Measurements from ENCODE around the gene GPRC5B. TPM values are rescaled to one million over a fixed set of nuclear protein-coding genes. Genes with fewer than 3 reads are reported as not detected.

Gene GPRC5B
- total RNA-seq, 1 experiment from 2014 or later = 7.6 TPM

GRCh38 chr16:19911204-19911603 is 26.6 kb upstream of the GPRC5B start:
- no peaks in the 10 kb centered on the region for H3K27me3 Mint-ChIP-seq (ENCODE audit: insufficient read depth, unreplicated experiment)
- no peak for DNase-seq
- TF ChIP-seq CTCF (IDR thresholded peaks at IDR 0.05; ENCODE audit: insufficient read depth in 1 of 2, low read depth in 1 of 2, low read length in 1 of 2, severe bottlenecking in 1 of 2, unreplicated experiment in 1 of 2) = no peak
- no peaks in the 10 kb centered on the region for H3K36me3 Mint-ChIP-seq (ENCODE audit: insufficient read depth, unreplicated experiment)
- H3K9me3 Mint-ChIP-seq (ENCODE audit: unreplicated experiment) = no peaks in the 10 kb centered on the region
- ChIA-PET POLR2A (no interaction called here), CTCF (no interaction called here)
- H3K4me3 Mint-ChIP-seq (ENCODE audit: unreplicated experiment) = no peak overlapping the region
- no peak overlapping the region for H3K27ac Mint-ChIP-seq (ENCODE audit: unreplicated experiment)
- Histone ChIP-seq H3K9me3 (no peaks in the 10 kb centered on the region), H3K27me3 (replicated peaks; ENCODE audit: control insufficient read depth, insufficient read depth, low read length) (no peaks in the 10 kb centered on the region), H3K4me3 (ENCODE audit: low read depth, low read length) (no peak overlapping the region), H3K36me3 (ENCODE audit: control insufficient read depth, insufficient read depth, low read length) (no peaks in the 10 kb centered on the region), H3K4me1 (no peaks in the 10 kb centered on the region)
- intact Hi-C loops (cut with micrococcal nuclease; ENCODE audit: unreplicated experiment) = no loop called here
- BruUV-seq (replicated peaks) = no TSS peak
- peaks cover 7% of the 10 kb centered on the region for H3K4me1 Mint-ChIP-seq (ENCODE audit: low read depth, unreplicated experiment)

GRCh38 chr16:19909750-19910322 is 25.2 kb upstream of the GPRC5B start:
- Histone ChIP-seq H3K36me3 (ENCODE audit: control insufficient read depth, insufficient read depth, low read length) (no peaks in the 10 kb centered on the region), H3K9me3 (no peaks in the 10 kb centered on the region), H3K4me1 (no peaks in the 10 kb centered on the region), H3K27me3 (replicated peaks; ENCODE audit: control insufficient read depth, insufficient read depth, low read length) (no peaks in the 10 kb centered on the region), H3K4me3 (ENCODE audit: low read depth, low read length) (no peak overlapping the region)
- no TSS peak for BruUV-seq (replicated peaks)
- Mint-ChIP-seq H3K27ac (ENCODE audit: unreplicated experiment) (no peak overlapping the region), H3K9me3 (ENCODE audit: unreplicated experiment) (no peaks in the 10 kb centered on the region), H3K27me3 (ENCODE audit: insufficient read depth, unreplicated experiment) (peaks cover 3% of the 10 kb centered on the region), H3K4me1 (ENCODE audit: low read depth, unreplicated experiment) (peaks cover 7% of the 10 kb centered on the region), H3K4me3 (ENCODE audit: unreplicated experiment) (no peak overlapping the region), H3K36me3 (ENCODE audit: insufficient read depth, unreplicated experiment) (no peaks in the 10 kb centered on the region)
- no peak for DNase-seq
- intact Hi-C loops (cut with micrococcal nuclease; ENCODE audit: unreplicated experiment) = no loop called here
- ChIA-PET POLR2A (no interaction called here), CTCF (no interaction called here)
- TF ChIP-seq CTCF (IDR thresholded peaks at IDR 0.05; ENCODE audit: insufficient read depth in 1 of 2, low read depth in 1 of 2, low read length in 1 of 2, severe bottlenecking in 1 of 2, unreplicated experiment in 1 of 2) = no peak

GRCh38 chr16:19908921-19909320 is 24.3 kb upstream of the GPRC5B start:
- Mint-ChIP-seq H3K36me3 (ENCODE audit: insufficient read depth, unreplicated experiment) (no peaks in the 10 kb centered on the region), H3K27me3 (ENCODE audit: insufficient read depth, unreplicated experiment) (peaks cover 5% of the 10 kb centered on the region), H3K27ac (ENCODE audit: unreplicated experiment) (no peak overlapping the region), H3K9me3 (ENCODE audit: unreplicated experiment) (no peaks in the 10 kb centered on the region), H3K4me1 (ENCODE audit: low read depth, unreplicated experiment) (peaks cover 7% of the 10 kb centered on the region), H3K4me3 (ENCODE audit: unreplicated experiment) (no peak overlapping the region)
- no peak for DNase-seq
- no TSS peak for BruUV-seq (replicated peaks)
- ChIA-PET POLR2A (no interaction called here), CTCF (interaction anchor here (0.6 to 0.8 kb wide), 2 partner anchors 10 to 392 kb away, joined by 4 read pairs; no protein-coding TSS in a partner anchor)
- Histone ChIP-seq H3K4me3 (ENCODE audit: low read depth, low read length) (no peak overlapping the region), H3K4me1 (no peaks in the 10 kb centered on the region), H3K27me3 (replicated peaks; ENCODE audit: control insufficient read depth, insufficient read depth, low read length) (no peaks in the 10 kb centered on the region), H3K9me3 (no peaks in the 10 kb centered on the region), H3K36me3 (ENCODE audit: control insufficient read depth, insufficient read depth, low read length) (no peaks in the 10 kb centered on the region)
- intact Hi-C loops (cut with micrococcal nuclease; ENCODE audit: unreplicated experiment) = no loop called here
- no peak for TF ChIP-seq CTCF (IDR thresholded peaks at IDR 0.05; ENCODE audit: insufficient read depth in 1 of 2, low read depth in 1 of 2, low read length in 1 of 2, severe bottlenecking in 1 of 2, unreplicated experiment in 1 of 2)
